ENCODE results near the gene DNMBP. TPM values are rescaled to one million over a fixed set of nuclear protein-coding genes. Genes with fewer than 3 reads are reported as not detected.
A peak's percentile ranks its signal among the peaks of the same experiment; 100 is the strongest.
"Not testable (repeated sequence)": the region's sequence is repeated elsewhere in the genome, so short reads cannot be mapped to it uniquely, and the experiment has no call there.

Gene DNMBP
- total RNA-seq, 4 donors from 2014 or later = 17.9 to 37.6 (median 20.6) TPM

- ATAC-seq = no peak
- H3K27ac ChIP-seq = no peak overlapping the region
Measured at GRCh38 chr10:99941942-99942820, 67.6 kb downstream of the DNMBP start.

GRCh38 chr10:99938563-99938962 lies 71.2 kb downstream of the DNMBP start:
- Histone ChIP-seq H3K27ac (no peak overlapping the region), H3K36me3 (no peaks in the 10 kb centered on the region), H3K27me3 (no peaks in the 10 kb centered on the region), H3K4me1 (peaks cover 0 to 11% (median 0%) of the 10 kb centered on the region in 3 donors), H3K4me3 (no peak overlapping the region), H3K9me3 (no peaks in the 10 kb centered on the region)
- TF ChIP-seq CTCF (IDR thresholded peaks at IDR 0.05) (no peak), POLR2A (IDR thresholded peaks at IDR 0.05) (no peak), POLR2AphosphoS5 (IDR thresholded peaks at IDR 0.05) (no peak), EP300 (IDR thresholded peaks at IDR 0.05) (no peak)
- 46 to 57% methylated on average over 1 to 3 of the region's 3 CpGs for WGBS, 2 donors (ENCODE audit: low coverage in 1 of 2)
- ATAC-seq = no peak

More at GRCh38 chr10:99941942-99942820, 67.6 kb downstream of the DNMBP start:
- Histone ChIP-seq H3K4me3 (no peak overlapping the region), H3K36me3 (no peaks in the 10 kb centered on the region), H3K27me3 (no peaks in the 10 kb centered on the region), H3K9me3 (no peaks in the 10 kb centered on the region), H3K4me1 (peaks cover 0 to 47% (median 6%) of the 10 kb centered on the region in 3 donors)
- WGBS, 2 donors (ENCODE audit: low coverage in 1 of 2) = 45 to 56% methylated on average over 6 to 7 of the region's 7 CpGs
- no peak for TF ChIP-seq POLR2AphosphoS5 (IDR thresholded peaks at IDR 0.05)
- TF ChIP-seq POLR2A (IDR thresholded peaks at IDR 0.05) = no peak
- TF ChIP-seq EP300 (IDR thresholded peaks at IDR 0.05) = no peak
- no peak for TF ChIP-seq CTCF (IDR thresholded peaks at IDR 0.05)

GRCh38 chr10:99937630-99938029 lies 72.1 kb downstream of the DNMBP start:
- no peak overlapping the region for H3K4me3 ChIP-seq
- peaks cover 0 to 6% (median 0%) of the 10 kb centered on the region in 3 donors for H3K4me1 ChIP-seq
- H3K36me3 ChIP-seq = no peaks in the 10 kb centered on the region
- ATAC-seq = no peak
- TF ChIP-seq EP300 (IDR thresholded peaks at IDR 0.05) (no peak), CTCF (IDR thresholded peaks at IDR 0.05) (no peak), POLR2AphosphoS5 (IDR thresholded peaks at IDR 0.05) (no peak), POLR2A (IDR thresholded peaks at IDR 0.05) (no peak)
- H3K27ac ChIP-seq = no peak overlapping the region
- no peaks in the 10 kb centered on the region for H3K9me3 ChIP-seq
- WGBS, 2 donors (ENCODE audit: low coverage in 1 of 2) = 89 to 90% methylated on average over 2 to 3 of the region's 3 CpGs
- H3K27me3 ChIP-seq = no peaks in the 10 kb centered on the region

- ATAC-seq = peak; percentile 68
- peak overlapping the region in 1 of 4 donors; percentile 50 for H3K27ac ChIP-seq
Measured at GRCh38 chr10:99932203-99932957, 77.4 kb downstream of the DNMBP start.

GRCh38 chr10:99930731-99931550 lies 78.8 kb downstream of the DNMBP start:
- Histone ChIP-seq H3K4me3 (no peak overlapping the region), H3K27me3 (no peaks in the 10 kb centered on the region), H3K36me3 (no peaks in the 10 kb centered on the region), H3K9me3 (no peaks in the 10 kb centered on the region), H3K4me1 (peaks cover 0 to 58% (median 26%) of the 10 kb centered on the region in 3 donors), H3K27ac (no peak overlapping the region)
- TF ChIP-seq EP300 (IDR thresholded peaks at IDR 0.05) (no peak), CTCF (IDR thresholded peaks at IDR 0.05) (no peak), POLR2AphosphoS5 (IDR thresholded peaks at IDR 0.05) (no peak), POLR2A (IDR thresholded peaks at IDR 0.05) (no peak)
- ATAC-seq = no peak
- WGBS, 2 donors (ENCODE audit: low coverage in 1 of 2) = 40 to 76% methylated on average over 6 to 8 of the region's 9 CpGs

More at GRCh38 chr10:99932203-99932957, 77.4 kb downstream of the DNMBP start:
- H3K36me3 ChIP-seq, H3K9me3 ChIP-seq, H3K4me3 ChIP-seq, H3K27me3 ChIP-seq: not testable (repeated sequence)
- 73 to 100% methylated on average over 1 to 2 of the region's 7 CpGs for WGBS, 2 donors (ENCODE audit: low coverage in 1 of 2)
- peaks cover 0 to 44% (median 14%) of the 10 kb centered on the region in 3 donors for H3K4me1 ChIP-seq
